Measurements from ENCODE around the gene SHISAL2B. TPM values are rescaled to one million over a fixed set of nuclear protein-coding genes. Genes with fewer than 3 reads are reported as not detected.

Gene SHISAL2B
- polyA plus RNA-seq (2013) = not detected

DNA sequence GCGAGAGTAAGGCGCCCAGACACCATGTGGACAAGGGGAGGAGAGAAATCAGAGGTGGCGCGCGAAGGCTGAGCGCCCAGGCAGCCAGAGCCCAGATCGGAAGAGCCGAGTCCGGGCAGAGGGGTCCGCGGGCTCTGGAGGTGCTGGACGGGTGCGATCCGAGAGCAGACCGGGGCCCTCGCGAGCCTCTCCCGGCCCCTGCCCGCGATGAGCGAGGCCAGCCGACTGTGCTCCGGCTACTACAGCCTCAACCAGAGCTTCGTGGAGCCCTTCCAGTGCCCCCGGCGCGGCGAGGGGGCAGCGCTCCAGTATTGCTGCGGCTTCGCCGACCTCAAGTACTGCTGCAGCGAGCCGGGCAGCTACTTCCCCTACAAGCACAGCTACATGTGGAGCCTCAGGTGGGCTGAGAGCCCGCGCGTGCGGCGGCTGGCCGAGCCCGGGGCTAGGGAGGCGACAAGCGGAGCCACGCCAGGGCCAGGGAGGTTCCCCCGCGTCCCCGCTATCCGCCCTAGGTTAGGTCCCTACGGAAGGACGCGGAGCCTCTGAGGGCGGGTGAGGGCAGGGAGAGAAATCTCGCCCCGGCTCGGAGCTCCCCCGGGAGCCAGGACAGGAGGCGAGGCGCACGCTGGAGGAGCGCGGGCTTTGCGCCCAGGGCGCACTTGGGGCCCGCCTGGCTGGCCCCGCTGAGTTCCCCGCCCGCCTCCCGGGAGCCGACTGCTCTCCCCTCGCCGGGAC lies at the start of gene SHISAL2B:
SHISAL2B (plus strand) TSS at position 87 of the 735 bp plus-strand sequence; CDS start at position 208, 121 bp downstream.
- WGBS (ENCODE audit: insufficient coverage) = 1% methylated on average over 63 of the region's 71 CpGs
- H3K9me3 ChIP-seq (ENCODE audit: control extremely low read depth in 1 of 5, control insufficient read depth in 4 of 5, insufficient read depth in 2 of 5, low read depth in 1 of 5, low read length in 4 of 5) = no peaks in the 10 kb centered on the region
- peak; percentile 41 to 81 (median 76) for DNase-seq
- H3K27me3 ChIP-seq (replicated peaks in 2 of 5; ENCODE audit: control insufficient read depth in 4 of 5, insufficient read depth in 5 of 5, low read length in 4 of 5) = peaks cover 21 to 61% (median 37%) of the 10 kb centered on the region in 5 experiments
- CTCF ChIA-PET = interaction anchor here (0.9 kb wide), 1 partner anchor 42 kb away, joined by 4 read pairs; no protein-coding TSS in a partner anchor
- POLR2A ChIA-PET = no interaction called here
- peaks cover 0 to 12% (median 11%) of the 10 kb centered on the region in 4 experiments for H3K4me1 ChIP-seq (ENCODE audit: control extremely low read depth in 1 of 4, control insufficient read depth in 4 of 4, insufficient read depth in 4 of 4, low read length in 3 of 4)
- peak within 1 kb of the TSS in 5 of 7 experiments; percentile 16 to 63 (median 53) for H3K4me3 ChIP-seq (ENCODE audit: control insufficient read depth in 1 of 7, extremely low read depth in 1 of 7, insufficient read depth in 4 of 7, low read depth in 2 of 7, low read length in 6 of 7)
- H3K27ac ChIP-seq (ENCODE audit: insufficient read depth in 1 of 2, low read depth in 1 of 2, low read length in 2 of 2, poor library complexity in 1 of 2, severe bottlenecking in 2 of 2) = no peak within 1 kb of the TSS
- H3K36me3 ChIP-seq (ENCODE audit: control insufficient read depth in 4 of 4, insufficient read depth in 4 of 4, low read length in 3 of 4) = no peaks in the 10 kb centered on the region

DNA sequence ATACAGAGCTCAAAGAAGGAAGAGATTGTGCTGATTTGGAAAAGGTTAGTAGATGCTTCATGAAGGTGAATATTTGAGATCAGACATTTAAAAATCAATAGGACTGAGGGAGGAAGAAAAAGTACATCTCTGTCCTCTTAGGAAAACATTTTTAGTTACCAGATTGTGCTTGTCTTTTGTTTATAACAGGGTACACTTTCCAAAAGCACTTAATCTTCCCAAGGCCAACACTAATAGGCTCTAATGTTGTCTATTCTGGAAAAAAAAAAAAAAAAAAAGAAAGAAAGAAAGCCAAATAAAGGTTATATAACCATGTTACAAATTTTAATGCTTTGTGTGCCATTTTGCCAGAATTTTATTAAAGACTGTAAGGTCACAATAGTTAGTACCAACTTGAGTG lies 45.5 kb upstream of the SHISAL2B start:
- no peak overlapping the region for H3K4me3 ChIP-seq (ENCODE audit: control insufficient read depth in 1 of 7, extremely low read depth in 1 of 7, insufficient read depth in 4 of 7, low read depth in 2 of 7, low read length in 6 of 7)
- H3K27ac ChIP-seq (ENCODE audit: insufficient read depth in 1 of 2, low read depth in 1 of 2, low read length in 2 of 2, poor library complexity in 1 of 2, severe bottlenecking in 2 of 2) = no peak overlapping the region
- no peak for DNase-seq
- no peaks in the 10 kb centered on the region for H3K9me3 ChIP-seq (ENCODE audit: control extremely low read depth in 1 of 5, control insufficient read depth in 4 of 5, insufficient read depth in 2 of 5, low read depth in 1 of 5, low read length in 4 of 5)
- ChIA-PET CTCF (no interaction called here), POLR2A (no interaction called here)
- H3K4me1 ChIP-seq (ENCODE audit: control extremely low read depth in 1 of 4, control insufficient read depth in 4 of 4, insufficient read depth in 4 of 4, low read length in 3 of 4) = no peaks in the 10 kb centered on the region
- H3K27me3 ChIP-seq (replicated peaks in 2 of 5; ENCODE audit: control insufficient read depth in 4 of 5, insufficient read depth in 5 of 5, low read length in 4 of 5) = no peaks in the 10 kb centered on the region
- H3K36me3 ChIP-seq (ENCODE audit: control insufficient read depth in 4 of 4, insufficient read depth in 4 of 4, low read length in 3 of 4) = no peaks in the 10 kb centered on the region

DNA sequence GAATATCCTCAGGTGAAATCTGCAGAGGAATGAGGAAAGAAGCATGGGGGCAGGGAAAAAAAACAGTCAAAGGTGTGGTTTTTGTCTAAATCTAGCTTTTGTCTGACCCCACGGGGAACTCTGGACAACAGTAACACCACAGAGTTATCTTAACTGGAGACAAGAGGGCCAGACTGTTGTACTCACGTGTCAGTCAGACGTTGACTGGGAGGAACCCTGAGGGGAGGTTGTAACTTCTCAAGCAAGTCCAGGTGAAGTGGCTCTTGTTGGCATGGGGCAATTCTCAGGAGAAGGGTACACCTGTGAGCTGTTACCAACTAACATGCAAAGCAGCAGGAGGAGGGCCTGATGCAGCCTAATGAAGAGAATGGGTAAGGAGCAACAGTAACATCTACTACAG lies 44.1 kb upstream of the SHISAL2B start:
- H3K9me3 ChIP-seq (ENCODE audit: control extremely low read depth in 1 of 5, control insufficient read depth in 4 of 5, insufficient read depth in 2 of 5, low read depth in 1 of 5, low read length in 4 of 5) = no peaks in the 10 kb centered on the region
- H3K4me1 ChIP-seq (ENCODE audit: control extremely low read depth in 1 of 4, control insufficient read depth in 4 of 4, insufficient read depth in 4 of 4, low read length in 3 of 4) = no peaks in the 10 kb centered on the region
- no peaks in the 10 kb centered on the region for H3K27me3 ChIP-seq (replicated peaks in 2 of 5; ENCODE audit: control insufficient read depth in 4 of 5, insufficient read depth in 5 of 5, low read length in 4 of 5)
- POLR2A ChIA-PET = no interaction called here
- 90% methylated on average over 3 of the region's 3 CpGs for WGBS (ENCODE audit: insufficient coverage)
- no peak overlapping the region for H3K4me3 ChIP-seq (ENCODE audit: control insufficient read depth in 1 of 7, extremely low read depth in 1 of 7, insufficient read depth in 4 of 7, low read depth in 2 of 7, low read length in 6 of 7)
- CTCF ChIA-PET = no interaction called here
- no peaks in the 10 kb centered on the region for H3K36me3 ChIP-seq (ENCODE audit: control insufficient read depth in 4 of 4, insufficient read depth in 4 of 4, low read length in 3 of 4)
- DNase-seq = no peak
- H3K27ac ChIP-seq (ENCODE audit: insufficient read depth in 1 of 2, low read depth in 1 of 2, low read length in 2 of 2, poor library complexity in 1 of 2, severe bottlenecking in 2 of 2) = no peak overlapping the region

DNA sequence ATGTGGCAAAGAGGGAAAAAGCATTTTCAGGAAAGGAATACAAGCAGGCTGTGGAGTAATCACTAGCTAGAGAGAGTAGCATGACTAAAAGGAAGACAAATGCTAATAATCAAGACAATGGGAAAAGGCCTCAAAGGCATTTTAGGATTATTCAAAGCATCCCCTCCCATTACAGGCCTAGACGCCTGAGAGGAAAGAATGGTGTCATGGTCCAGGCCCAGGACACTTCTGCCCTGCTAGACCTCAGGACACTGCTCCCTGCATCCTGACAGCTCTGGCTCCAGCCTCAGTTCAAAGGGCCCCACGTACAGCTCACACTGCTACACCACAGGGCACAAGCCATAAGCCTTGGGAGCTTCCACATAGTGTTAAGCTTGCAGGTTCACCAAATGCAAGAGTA lies 40.8 kb upstream of the SHISAL2B start:
- H3K27me3 ChIP-seq (replicated peaks in 2 of 5; ENCODE audit: control insufficient read depth in 4 of 5, insufficient read depth in 5 of 5, low read length in 4 of 5) = no peaks in the 10 kb centered on the region
- H3K36me3 ChIP-seq (ENCODE audit: control insufficient read depth in 4 of 4, insufficient read depth in 4 of 4, low read length in 3 of 4) = no peaks in the 10 kb centered on the region
- H3K9me3 ChIP-seq (ENCODE audit: control extremely low read depth in 1 of 5, control insufficient read depth in 4 of 5, insufficient read depth in 2 of 5, low read depth in 1 of 5, low read length in 4 of 5) = no peaks in the 10 kb centered on the region
- 94% methylated on average over 2 of the region's 2 CpGs for WGBS (ENCODE audit: insufficient coverage)
- H3K4me3 ChIP-seq (ENCODE audit: control insufficient read depth in 1 of 7, extremely low read depth in 1 of 7, insufficient read depth in 4 of 7, low read depth in 2 of 7, low read length in 6 of 7) = no peak overlapping the region
- no peak overlapping the region for H3K27ac ChIP-seq (ENCODE audit: insufficient read depth in 1 of 2, low read depth in 1 of 2, low read length in 2 of 2, poor library complexity in 1 of 2, severe bottlenecking in 2 of 2)
- no peak for DNase-seq
- POLR2A ChIA-PET = no interaction called here
- CTCF ChIA-PET = interaction anchor here (1.8 kb wide), 1 partner anchor 30 kb away, joined by 3 read pairs; no protein-coding TSS in a partner anchor
- H3K4me1 ChIP-seq (ENCODE audit: control extremely low read depth in 1 of 4, control insufficient read depth in 4 of 4, insufficient read depth in 4 of 4, low read length in 3 of 4) = no peaks in the 10 kb centered on the region

DNA sequence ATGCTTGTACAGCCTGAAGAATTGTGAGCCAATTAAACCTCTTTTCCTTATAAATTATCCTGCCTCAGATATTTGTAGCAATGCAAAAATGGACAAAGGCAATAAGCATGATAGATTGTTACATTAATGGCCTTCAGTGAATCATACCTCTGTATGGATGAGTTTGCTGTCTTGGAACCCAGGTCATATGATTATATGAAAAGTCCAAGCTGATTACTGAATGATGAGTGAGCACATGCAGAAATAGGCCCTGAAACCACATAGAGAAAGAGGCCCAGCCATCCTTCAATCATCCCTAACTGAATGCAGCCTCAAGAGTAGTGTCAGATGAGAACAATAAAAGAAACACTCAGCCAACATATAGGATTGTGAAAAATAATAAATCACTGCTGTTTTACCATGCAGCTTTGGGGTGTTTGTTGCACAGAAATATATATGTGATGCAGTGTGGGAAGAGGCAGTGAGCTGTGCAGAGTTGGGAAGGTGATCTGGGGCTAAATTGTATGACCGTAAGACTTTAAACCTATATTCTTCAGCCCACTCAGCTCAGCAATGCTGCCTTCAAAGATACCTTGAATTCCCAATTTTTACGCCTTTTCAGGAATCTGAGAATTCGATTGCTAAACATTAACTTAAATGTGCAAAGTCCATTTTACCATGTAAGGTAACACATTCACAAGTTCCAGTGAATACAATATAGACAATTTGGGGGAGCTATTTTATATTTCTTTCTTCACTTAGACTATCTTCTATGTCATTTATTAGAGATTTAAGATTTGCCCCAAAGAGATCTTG lies 36.3 kb upstream of the SHISAL2B start:
- ChIA-PET POLR2A (no interaction called here), CTCF (interaction anchor here (1.1 to 1.9 kb wide), 2 partner anchors 10 to 18 kb away, joined by 3 to 4 read pairs; no protein-coding TSS in a partner anchor)
- H3K27me3 ChIP-seq (replicated peaks in 2 of 5; ENCODE audit: control insufficient read depth in 4 of 5, insufficient read depth in 5 of 5, low read length in 4 of 5) = no peaks in the 10 kb centered on the region
- H3K9me3 ChIP-seq (ENCODE audit: control extremely low read depth in 1 of 5, control insufficient read depth in 4 of 5, insufficient read depth in 2 of 5, low read depth in 1 of 5, low read length in 4 of 5) = peaks cover 0 to 4% (median 0%) of the 10 kb centered on the region in 5 experiments
- no peak overlapping the region for H3K4me3 ChIP-seq (ENCODE audit: control insufficient read depth in 1 of 7, extremely low read depth in 1 of 7, insufficient read depth in 4 of 7, low read depth in 2 of 7, low read length in 6 of 7)
- H3K4me1 ChIP-seq (ENCODE audit: control extremely low read depth in 1 of 4, control insufficient read depth in 4 of 4, insufficient read depth in 4 of 4, low read length in 3 of 4) = no peaks in the 10 kb centered on the region
- H3K36me3 ChIP-seq (ENCODE audit: control insufficient read depth in 4 of 4, insufficient read depth in 4 of 4, low read length in 3 of 4) = no peaks in the 10 kb centered on the region
- no peak for DNase-seq
- no CpG with 5 or more reads among the region's 3 CpGs for WGBS (ENCODE audit: insufficient coverage)
- H3K27ac ChIP-seq (ENCODE audit: insufficient read depth in 1 of 2, low read depth in 1 of 2, low read length in 2 of 2, poor library complexity in 1 of 2, severe bottlenecking in 2 of 2) = no peak overlapping the region

DNA sequence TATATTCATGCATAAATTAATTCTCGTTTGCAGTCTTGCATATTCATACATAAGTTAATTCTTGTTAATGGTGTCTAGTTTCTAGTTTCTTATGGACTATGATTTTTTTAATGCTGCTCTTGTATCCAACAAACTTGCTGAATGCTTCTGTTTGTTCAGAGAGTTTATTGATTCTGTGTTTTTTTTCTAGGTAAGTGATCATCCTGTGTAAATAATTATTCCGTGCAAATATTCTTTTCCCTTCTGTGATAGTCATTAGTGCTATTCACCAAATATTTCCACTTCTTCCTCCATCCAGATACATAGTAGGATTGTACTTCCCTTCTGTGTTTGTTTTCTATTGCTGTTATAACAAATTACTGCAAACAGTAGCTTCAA lies 35.8 kb upstream of the SHISAL2B start:
- POLR2A ChIA-PET = no interaction called here
- Histone ChIP-seq H3K9me3 (ENCODE audit: control extremely low read depth in 1 of 5, control insufficient read depth in 4 of 5, insufficient read depth in 2 of 5, low read depth in 1 of 5, low read length in 4 of 5) (peaks cover 0 to 4% (median 0%) of the 10 kb centered on the region in 5 experiments), H3K4me3 (ENCODE audit: control insufficient read depth in 1 of 7, extremely low read depth in 1 of 7, insufficient read depth in 4 of 7, low read depth in 2 of 7, low read length in 6 of 7) (no peak overlapping the region), H3K4me1 (ENCODE audit: control extremely low read depth in 1 of 4, control insufficient read depth in 4 of 4, insufficient read depth in 4 of 4, low read length in 3 of 4) (no peaks in the 10 kb centered on the region), H3K36me3 (ENCODE audit: control insufficient read depth in 4 of 4, insufficient read depth in 4 of 4, low read length in 3 of 4) (no peaks in the 10 kb centered on the region), H3K27ac (ENCODE audit: insufficient read depth in 1 of 2, low read depth in 1 of 2, low read length in 2 of 2, poor library complexity in 1 of 2, severe bottlenecking in 2 of 2) (no peak overlapping the region), H3K27me3 (replicated peaks in 2 of 5; ENCODE audit: control insufficient read depth in 4 of 5, insufficient read depth in 5 of 5, low read length in 4 of 5) (peaks cover 0 to 2% (median 0%) of the 10 kb centered on the region in 5 experiments)
- WGBS (ENCODE audit: insufficient coverage) = no CpG with 5 or more reads among the region's 2 CpGs
- CTCF ChIA-PET = no interaction called here
- no peak for DNase-seq

DNA sequence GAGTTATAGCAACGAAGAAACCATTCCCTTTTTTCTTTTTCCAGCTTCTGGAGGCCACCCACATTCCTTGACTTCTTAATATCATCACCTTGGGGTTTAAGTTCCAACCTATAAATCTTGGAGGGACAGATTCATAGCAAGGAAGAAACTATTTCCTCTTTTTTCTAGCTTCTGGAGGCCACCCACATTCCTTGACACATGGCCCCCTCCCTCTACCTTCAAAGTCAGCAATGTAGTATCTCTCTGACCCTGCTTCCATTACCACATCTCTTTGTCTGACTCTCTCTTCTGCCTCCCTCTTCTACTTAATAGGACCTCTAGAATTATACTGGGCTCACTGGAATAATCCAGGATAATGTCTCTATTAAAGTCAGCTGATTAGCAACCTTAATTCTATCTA lies 34.7 kb upstream of the SHISAL2B start:
- peaks cover 0 to 4% (median 0%) of the 10 kb centered on the region in 5 experiments for H3K9me3 ChIP-seq (ENCODE audit: control extremely low read depth in 1 of 5, control insufficient read depth in 4 of 5, insufficient read depth in 2 of 5, low read depth in 1 of 5, low read length in 4 of 5)
- H3K27ac ChIP-seq (ENCODE audit: insufficient read depth in 1 of 2, low read depth in 1 of 2, low read length in 2 of 2, poor library complexity in 1 of 2, severe bottlenecking in 2 of 2) = no peak overlapping the region
- no peaks in the 10 kb centered on the region for H3K4me1 ChIP-seq (ENCODE audit: control extremely low read depth in 1 of 4, control insufficient read depth in 4 of 4, insufficient read depth in 4 of 4, low read length in 3 of 4)
- ChIA-PET CTCF (no interaction called here), POLR2A (no interaction called here)
- 100% methylated on average over 1 of the region's 1 CpG for WGBS (ENCODE audit: insufficient coverage)
- H3K36me3 ChIP-seq (ENCODE audit: control insufficient read depth in 4 of 4, insufficient read depth in 4 of 4, low read length in 3 of 4) = no peaks in the 10 kb centered on the region
- no peak for DNase-seq
- no peak overlapping the region for H3K4me3 ChIP-seq (ENCODE audit: control insufficient read depth in 1 of 7, extremely low read depth in 1 of 7, insufficient read depth in 4 of 7, low read depth in 2 of 7, low read length in 6 of 7)
- H3K27me3 ChIP-seq (replicated peaks in 2 of 5; ENCODE audit: control insufficient read depth in 4 of 5, insufficient read depth in 5 of 5, low read length in 4 of 5) = peaks cover 0 to 8% (median 0%) of the 10 kb centered on the region in 5 experiments

All from common myeloid progenitor, CD34-positive (primary cell).